ENCODE measurements around the gene SIN3A. TPM values are rescaled to one million over a fixed set of nuclear protein-coding genes. Genes with fewer than 3 reads are reported as not detected.

Gene SIN3A
- total RNA-seq, 1 donor from 2014 or later: 54.0 TPM

- TF ChIP-seq EZH2 (IDR thresholded peaks at IDR 0.05; ENCODE audit: insufficient read depth, low read length) (no peak), CTCF (IDR thresholded peaks at IDR 0.05; ENCODE audit: insufficient read depth, low read depth, low read length) (no peak)
- DNase-seq (ENCODE audit: low read depth) (no peak), FAIRE-seq (no peak)
- H4K20me1 ChIP-seq (ENCODE audit: insufficient read depth, low read length): peaks cover 26% of the 10 kb centered on the region
- H3K4me1 ChIP-seq (ENCODE audit: insufficient read depth, low read length): peaks cover 16% of the 10 kb centered on the region
- Mint-ChIP-seq H3K9me3 (ENCODE audit: unreplicated experiment) (no peaks in the 10 kb centered on the region), H3K27ac (ENCODE audit: unreplicated experiment) (peak overlapping the region; percentile 87), H3K4me1 (ENCODE audit: low read depth, unreplicated experiment) (peaks cover 12% of the 10 kb centered on the region), H3K36me3 (ENCODE audit: low read depth, unreplicated experiment) (peaks cover 14% of the 10 kb centered on the region), H3K4me3 (ENCODE audit: unreplicated experiment) (peak overlapping the region; percentile 93), H3K27me3 (ENCODE audit: low read depth, unreplicated experiment) (no peaks in the 10 kb centered on the region)
- H3K9me3 ChIP-seq (ENCODE audit: insufficient read depth, low read depth, low read length): no peaks in the 10 kb centered on the region
- H3K4me2 ChIP-seq (ENCODE audit: low read length): peak overlapping the region; percentile 97
- no peak overlapping the region for H2AFZ ChIP-seq (ENCODE audit: low read depth, low read length)
- H3K36me3 ChIP-seq (ENCODE audit: insufficient read depth, low read length): peaks cover 28% of the 10 kb centered on the region
- no peak overlapping the region for H3K4me3 ChIP-seq (ENCODE audit: insufficient read depth, low read depth, low read length)
- H3K27ac ChIP-seq (ENCODE audit: low read depth, low read length): no peak overlapping the region
- H3K9ac ChIP-seq (ENCODE audit: low read length): peak overlapping the region; percentile 94
- H3K27me3 ChIP-seq (ENCODE audit: insufficient read depth, low read length): no peaks in the 10 kb centered on the region
- H3K79me2 ChIP-seq (ENCODE audit: insufficient read depth, low read length): peaks cover 21% of the 10 kb centered on the region
Observed at GRCh38 chr15:75369897-75370581, 81.5 kb downstream of the SIN3A start.

GRCh38 chr15:75368689-75369239 is 82.7 kb downstream of the SIN3A start:
- Histone ChIP-seq H3K9ac (ENCODE audit: low read length) (peak overlapping the region; percentile 94), H3K79me2 (ENCODE audit: insufficient read depth, low read length) (peaks cover 17% of the 10 kb centered on the region), H4K20me1 (ENCODE audit: insufficient read depth, low read length) (peaks cover 25% of the 10 kb centered on the region), H3K4me3 (ENCODE audit: insufficient read depth, low read depth, low read length) (peak overlapping the region; percentile 80), H3K36me3 (ENCODE audit: insufficient read depth, low read length) (peaks cover 27% of the 10 kb centered on the region), H3K27ac (ENCODE audit: low read depth, low read length) (peak overlapping the region; percentile 89), H2AFZ (ENCODE audit: low read depth, low read length) (peak overlapping the region; percentile 74), H3K9me3 (ENCODE audit: insufficient read depth, low read depth, low read length) (no peaks in the 10 kb centered on the region), H3K4me1 (ENCODE audit: insufficient read depth, low read length) (peaks cover 16% of the 10 kb centered on the region), H3K4me2 (ENCODE audit: low read length) (peak overlapping the region; percentile 97), H3K27me3 (ENCODE audit: insufficient read depth, low read length) (no peaks in the 10 kb centered on the region)
- peaks cover 7% of the 10 kb centered on the region for H3K36me3 Mint-ChIP-seq (ENCODE audit: low read depth, unreplicated experiment)
- peaks cover 12% of the 10 kb centered on the region for H3K4me1 Mint-ChIP-seq (ENCODE audit: low read depth, unreplicated experiment)
- no peaks in the 10 kb centered on the region for H3K27me3 Mint-ChIP-seq (ENCODE audit: low read depth, unreplicated experiment)
- peak overlapping the region; percentile 87 for H3K27ac Mint-ChIP-seq (ENCODE audit: unreplicated experiment)
- peak overlapping the region; percentile 93 for H3K4me3 Mint-ChIP-seq (ENCODE audit: unreplicated experiment)
- peak; percentile 10 for DNase-seq (ENCODE audit: low read depth)
- FAIRE-seq: no peak
- TF ChIP-seq CTCF (IDR thresholded peaks at IDR 0.05; ENCODE audit: insufficient read depth, low read depth, low read length) (no peak), EZH2 (IDR thresholded peaks at IDR 0.05; ENCODE audit: insufficient read depth, low read length) (no peak)
- H3K9me3 Mint-ChIP-seq (ENCODE audit: unreplicated experiment): no peaks in the 10 kb centered on the region
